Tibial nerve (tissue), 4 donors: ENCODE data around the gene MYH11.

Source experiments
- CTCF ChIP-seq, 5 experiments: fragments of 200-600 bp in 3 of 5; fragments of 450-650 bp in 2 of 5; sonication (generic) in 3 of 5; IDR thresholded peaks; one replicate each; pipeline ENCODE4 v1.5.1; 2016 to 2019; ENCODE audit warnings: antibody characterized with exemption in 5 of 5, mild to moderate bottlenecking in 3 of 5, moderate library complexity in 2 of 5
- EP300 ChIP-seq, 2 donors: sonication (generic); formaldehyde crosslinking; IDR thresholded peaks; one replicate each; pipeline ENCODE4 v1.6.1; 2017; ENCODE audit warnings: antibody characterized with exemption in 2 of 2, mild to moderate bottlenecking in 1 of 2
- POLR2A ChIP-seq, 2 donors: fragments of 450-650 bp; IDR thresholded peaks; one replicate each; pipeline ENCODE4 v1.6.1; 2017; ENCODE audit warnings: antibody characterized with exemption in 2 of 2, mild to moderate bottlenecking in 2 of 2, moderate library complexity in 2 of 2

- TF ChIP-seq CTCF (IDR thresholded peaks at IDR 0.05) (no peak), EP300 (IDR thresholded peaks at IDR 0.05) (no peak), POLR2A (IDR thresholded peaks at IDR 0.05) (no peak)
Measured at GRCh38 chr16:15689290-15689689, 167.5 kb downstream of the MYH11 start.
